AG04449 (cell line): ENCODE results near the gene ANKRD33B.
A peak's percentile ranks its signal among the peaks of the same experiment; 100 is the strongest.

Experiments
- CTCF ChIA-PET: fragments of 350-600 bp; formaldehyde crosslinking; extraction: SDS; loops from one replicate; lab custom pipeline; 2021; ENCODE audit warnings: antibody characterized with exemption; lab: Yijun Ruan, JAX
- POLR2A ChIA-PET: fragments of 400-600, 350-600 bp; formaldehyde crosslinking; extraction: SDS; loops from one replicate; lab custom pipeline; 2020; ENCODE audit warnings: antibody characterized with exemption, inconsistent platforms; lab: Yijun Ruan, JAX
- DNase-seq: peaks from one replicate; pipeline ENCODE4 v3.0.0-alpha.2; 2010; ENCODE audit warnings: low read depth, low spot score
- H3K4me3 ChIP-seq: 2 replicates; pipeline ENCODE4 v1.5.1; 2011; ENCODE audit warnings: low read depth, mild to moderate bottlenecking, control low read depth, low read length
- TF ChIP-seq, protein P1 (sequence below): IDR thresholded peaks from one replicate; pipeline ENCODE4 v1.5.1; 2011; ENCODE audit warnings: mild to moderate bottlenecking, moderate library complexity, low read length, control low read depth, inconsistent platforms; ENCODE audit not compliant: insufficient read depth; ENCODE audit errors: missing control alignments

The ANKRD33B gene

DNA sequence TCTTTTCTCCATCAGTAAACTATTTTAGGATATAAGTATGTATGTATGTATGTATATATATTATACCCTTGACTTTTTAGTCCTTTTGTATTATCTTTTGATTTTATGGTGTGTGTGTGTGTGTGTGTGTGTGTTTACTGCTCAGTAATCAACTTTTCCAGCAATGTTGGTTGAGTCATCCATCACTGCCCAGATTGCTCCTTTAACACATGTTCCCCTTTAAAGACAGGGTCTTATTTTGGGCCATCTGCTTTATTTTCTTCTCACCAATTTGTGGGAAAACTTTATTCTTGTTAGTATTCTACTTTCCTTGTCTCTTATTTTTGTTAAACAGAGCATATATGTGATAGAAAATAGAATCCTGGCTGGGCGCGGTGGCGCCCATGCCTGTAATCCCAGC lies 28.1 kb downstream of the ANKRD33B start:
- no peak overlapping the region for H3K4me3 ChIP-seq
- TF ChIP-seq, protein P1, sequence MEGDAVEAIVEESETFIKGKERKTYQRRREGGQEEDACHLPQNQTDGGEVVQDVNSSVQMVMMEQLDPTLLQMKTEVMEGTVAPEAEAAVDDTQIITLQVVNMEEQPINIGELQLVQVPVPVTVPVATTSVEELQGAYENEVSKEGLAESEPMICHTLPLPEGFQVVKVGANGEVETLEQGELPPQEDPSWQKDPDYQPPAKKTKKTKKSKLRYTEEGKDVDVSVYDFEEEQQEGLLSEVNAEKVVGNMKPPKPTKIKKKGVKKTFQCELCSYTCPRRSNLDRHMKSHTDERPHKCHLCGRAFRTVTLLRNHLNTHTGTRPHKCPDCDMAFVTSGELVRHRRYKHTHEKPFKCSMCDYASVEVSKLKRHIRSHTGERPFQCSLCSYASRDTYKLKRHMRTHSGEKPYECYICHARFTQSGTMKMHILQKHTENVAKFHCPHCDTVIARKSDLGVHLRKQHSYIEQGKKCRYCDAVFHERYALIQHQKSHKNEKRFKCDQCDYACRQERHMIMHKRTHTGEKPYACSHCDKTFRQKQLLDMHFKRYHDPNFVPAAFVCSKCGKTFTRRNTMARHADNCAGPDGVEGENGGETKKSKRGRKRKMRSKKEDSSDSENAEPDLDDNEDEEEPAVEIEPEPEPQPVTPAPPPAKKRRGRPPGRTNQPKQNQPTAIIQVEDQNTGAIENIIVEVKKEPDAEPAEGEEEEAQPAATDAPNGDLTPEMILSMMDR = no peak
- CTCF ChIA-PET = interaction anchor here (1.3 to 1.9 kb wide), 3 partner anchors 8 to 120 kb away, joined by 3 to 13 read pairs (median 6); no protein-coding TSS in a partner anchor
- no peak for DNase-seq
- POLR2A ChIA-PET = no interaction called here

- no peak for DNase-seq
- ChIA-PET CTCF (interaction anchor here (0.8 to 1.9 kb wide), 5 partner anchors 8 to 140 kb away, joined by 3 to 13 read pairs (median 5); no protein-coding TSS in a partner anchor), POLR2A (no interaction called here)
- TF ChIP-seq, protein P1 = no peak
- H3K4me3 ChIP-seq = no peak overlapping the region
These were observed 28.7 kb downstream of the ANKRD33B start for GRCh38 chr5:10592601-10593000.

- ChIA-PET CTCF (interaction anchor here (1.2 to 1.9 kb wide), 4 partner anchors 9 to 34 kb away, joined by 3 to 13 read pairs (median 6); no protein-coding TSS in a partner anchor), POLR2A (interaction anchor here (0.7 kb wide), 1 partner anchor 12 kb away, joined by 3 read pairs; no protein-coding TSS in a partner anchor)
- DNase-seq = no peak
- TF ChIP-seq, protein P1 = no peak
- no peak overlapping the region for H3K4me3 ChIP-seq
These were observed 29.8 kb downstream of the ANKRD33B start for GRCh38 chr5:10593531-10594181.

- CTCF ChIA-PET = interaction anchor here (0.9 to 1.8 kb wide), 4 partner anchors 10 to 144 kb away, joined by 3 to 5 read pairs (median 3); no protein-coding TSS in a partner anchor
- no peak for DNase-seq
- TF ChIP-seq, protein P1 = no peak
- no peak overlapping the region for H3K4me3 ChIP-seq
- POLR2A ChIA-PET = interaction anchor here (0.7 kb wide), 1 partner anchor 13 kb away, joined by 3 read pairs; no protein-coding TSS in a partner anchor
These were observed 30.8 kb downstream of the ANKRD33B start for GRCh38 chr5:10594591-10595210.

- POLR2A ChIA-PET = no interaction called here
- H3K4me3 ChIP-seq = peak overlapping the region; percentile 26
- CTCF ChIA-PET = interaction anchor here (0.9 to 1.5 kb wide), 3 partner anchors 11 to 144 kb away, joined by 3 read pairs; no protein-coding TSS in a partner anchor
- TF ChIP-seq, protein P1 = no peak
- no peak for DNase-seq
These were observed 31.4 kb downstream of the ANKRD33B start for GRCh38 chr5:10595293-10595671.
